ENCODE measurements around the gene PPA2. TPM values are rescaled to one million over a fixed set of nuclear protein-coding genes. Genes with fewer than 3 reads are reported as not detected.

The PPA2 gene
- total RNA-seq, 1 donor from 2014 or later = 88.9 TPM

- Mint-ChIP-seq H3K9me3 (no peaks in the 10 kb centered on the region), H3K27me3 (no peaks in the 10 kb centered on the region), H3K4me3 (no peak overlapping the region), H3K4me1 (ENCODE audit: unreplicated experiment) (no peaks in the 10 kb centered on the region), H3K27ac (no peak overlapping the region), H3K36me3 (peaks cover 33% of the 10 kb centered on the region)
- no peak for TF ChIP-seq CTCF (conservative IDR thresholded peaks at IDR 0.05)
- DNase-seq (ENCODE audit: extremely low spot score, unreplicated experiment) = no peak
These were observed 86.4 kb downstream of the PPA2 start for GRCh38 chr4:105387466-105387865.

- H3K4me3 Mint-ChIP-seq = no peak overlapping the region
- no peaks in the 10 kb centered on the region for H3K27me3 Mint-ChIP-seq
- no peak for DNase-seq (ENCODE audit: extremely low spot score, unreplicated experiment)
- H3K4me1 Mint-ChIP-seq (ENCODE audit: unreplicated experiment) = no peaks in the 10 kb centered on the region
- TF ChIP-seq CTCF (conservative IDR thresholded peaks at IDR 0.05) = no peak
- no peak overlapping the region for H3K27ac Mint-ChIP-seq
- peaks cover 32% of the 10 kb centered on the region for H3K36me3 Mint-ChIP-seq
- no peaks in the 10 kb centered on the region for H3K9me3 Mint-ChIP-seq
These were observed 87.8 kb downstream of the PPA2 start for GRCh38 chr4:105386012-105386411.

- H3K9me3 Mint-ChIP-seq = no peaks in the 10 kb centered on the region
- H3K27ac Mint-ChIP-seq = no peak overlapping the region
- no peak for DNase-seq (ENCODE audit: extremely low spot score, unreplicated experiment)
- no peak for TF ChIP-seq CTCF (conservative IDR thresholded peaks at IDR 0.05)
- no peaks in the 10 kb centered on the region for H3K36me3 Mint-ChIP-seq
- H3K4me1 Mint-ChIP-seq (ENCODE audit: unreplicated experiment) = no peaks in the 10 kb centered on the region
- H3K4me3 Mint-ChIP-seq = no peak overlapping the region
- no peaks in the 10 kb centered on the region for H3K27me3 Mint-ChIP-seq
These were observed 99.8 kb downstream of the PPA2 start for GRCh38 chr4:105374071-105374470.

- peaks cover 4% of the 10 kb centered on the region for H3K9me3 Mint-ChIP-seq
- no peaks in the 10 kb centered on the region for H3K4me1 Mint-ChIP-seq (ENCODE audit: unreplicated experiment)
- DNase-seq (ENCODE audit: extremely low spot score, unreplicated experiment) = no peak
- no peak for TF ChIP-seq CTCF (conservative IDR thresholded peaks at IDR 0.05)
- no peak overlapping the region for H3K4me3 Mint-ChIP-seq
- peaks cover 5% of the 10 kb centered on the region for H3K36me3 Mint-ChIP-seq
- no peak overlapping the region for H3K27ac Mint-ChIP-seq
- H3K27me3 Mint-ChIP-seq = no peaks in the 10 kb centered on the region
These were observed 100.5 kb downstream of the PPA2 start for GRCh38 chr4:105373324-105373723.

GRCh38 chr4:105369988-105370387, 103.9 kb downstream of the PPA2 start:
- Mint-ChIP-seq H3K4me1 (ENCODE audit: unreplicated experiment) (no peaks in the 10 kb centered on the region), H3K27me3 (no peaks in the 10 kb centered on the region)
- no peak for TF ChIP-seq CTCF (conservative IDR thresholded peaks at IDR 0.05)

GRCh38 chr4:105361053-105361452, 112.8 kb downstream of the PPA2 start:
- H3K36me3 Mint-ChIP-seq = peaks cover 21% of the 10 kb centered on the region
- H3K27ac Mint-ChIP-seq = no peak overlapping the region
- DNase-seq (ENCODE audit: extremely low spot score, unreplicated experiment) = no peak
- TF ChIP-seq CTCF (conservative IDR thresholded peaks at IDR 0.05) = no peak
- H3K4me3 Mint-ChIP-seq = no peak overlapping the region
- H3K27me3 Mint-ChIP-seq = no peaks in the 10 kb centered on the region
- no peaks in the 10 kb centered on the region for H3K9me3 Mint-ChIP-seq
- H3K4me1 Mint-ChIP-seq (ENCODE audit: unreplicated experiment) = no peaks in the 10 kb centered on the region

More at GRCh38 chr4:105369988-105370387, 103.9 kb downstream of the PPA2 start:
- H3K27ac Mint-ChIP-seq = no peak overlapping the region
- DNase-seq (ENCODE audit: extremely low spot score, unreplicated experiment) = no peak
- peaks cover 11% of the 10 kb centered on the region for H3K9me3 Mint-ChIP-seq
- H3K36me3 Mint-ChIP-seq = peaks cover 33% of the 10 kb centered on the region
- H3K4me3 Mint-ChIP-seq = no peak overlapping the region

All from type B pancreatic cell (in vitro differentiated cells).